GM12878 (cell line): ENCODE data around the gene FBXO33. TPM values are rescaled to one million over a fixed set of nuclear protein-coding genes. Genes with fewer than 3 reads are reported as not detected.

Experiments used
- CUX1 ChIP-seq: IDR thresholded peaks from 2 replicates; pipeline ENCODE4 v1.6.1; 2012; ENCODE audit warnings: improper control_type of control experiment, low read depth, low read length; ENCODE audit not compliant: insufficient replicate concordance
- HDGF ChIP-seq: fragments of 450-650 bp; IDR thresholded peaks from 2 replicates; pipeline ENCODE4 v1.6.1; 2016; ENCODE audit warnings: antibody characterized with exemption
- NFXL1 ChIP-seq: fragments of 450-650 bp; IDR thresholded peaks from 2 replicates; pipeline ENCODE4 v1.6.1; 2017; ENCODE audit warnings: antibody characterized with exemption, mild to moderate bottlenecking, borderline replicate concordance
- REST ChIP-seq: IDR thresholded peaks from 2 replicates; pipeline ENCODE4 v1.6.1; 2012; ENCODE audit warnings: mild to moderate bottlenecking, low read depth, low read length
- SKIL ChIP-seq: fragments of 450-650 bp; IDR thresholded peaks from 2 replicates; pipeline ENCODE4 v1.6.1; 2017; ENCODE audit warnings: mild to moderate bottlenecking, low read depth, inconsistent platforms; ENCODE audit not compliant: poor library complexity, severe bottlenecking
- polyA plus RNA-seq, 11 experiments: library from polyadenylated mRNA; depleted of rRNA in 4 of 11; unstranded in 6 of 11; stranded (reverse) in 5 of 11; fragments of >200 nt; fragmentation: Nextera tagmentation in 4 of 11; fragmentation: Illumina TruSeq in 1 of 11; extraction: Ambion mirVana in 4 of 11; extraction: Trizol in 1 of 11; gene quantifications; 1 replicate in 1 of 11; 2 replicates in 10 of 11; pipeline versions ENCODE4 v1.2.1 to v1.2.3, GENCODE V29; 2011 to 2016; ENCODE audit warnings: inconsistent platforms in 2 of 11, missing spikeins in 2 of 11, low read depth in 1 of 11
- total RNA-seq, 4 experiments: library from RNA; depleted of rRNA in 3 of 4; stranded (reverse); fragments of >200 nt in 3 of 4; fragmentation: Illumina TruSeq in 1 of 4; extraction: Trizol in 1 of 4; gene quantifications; 2 replicates each; pipeline versions ENCODE4 v1.2.1 to v1.2.3, GENCODE V29; 2013 to 2021
- TF ChIP-seq, protein P1 (sequence below): fragments of 450-650 bp; IDR thresholded peaks from 2 replicates; pipeline ENCODE4 v1.6.1; 2017; ENCODE audit warnings: mild to moderate bottlenecking
- TF ChIP-seq, protein P2 (sequence below): fragments of 450-650 bp; formaldehyde crosslinking; IDR thresholded peaks from 2 replicates; pipeline ENCODE4 v1.4.0; 2020; ENCODE audit warnings: mild to moderate bottlenecking, moderate library complexity

FBXO33 gene
- total and polyA plus RNA-seq, 10 of the 15 experiments (the other 5 are each of a cell fraction or from before 2014, with no cell fraction given), result 4.7 to 56.9 (median 19.6) TPM

- TF ChIP-seq, protein P1, sequence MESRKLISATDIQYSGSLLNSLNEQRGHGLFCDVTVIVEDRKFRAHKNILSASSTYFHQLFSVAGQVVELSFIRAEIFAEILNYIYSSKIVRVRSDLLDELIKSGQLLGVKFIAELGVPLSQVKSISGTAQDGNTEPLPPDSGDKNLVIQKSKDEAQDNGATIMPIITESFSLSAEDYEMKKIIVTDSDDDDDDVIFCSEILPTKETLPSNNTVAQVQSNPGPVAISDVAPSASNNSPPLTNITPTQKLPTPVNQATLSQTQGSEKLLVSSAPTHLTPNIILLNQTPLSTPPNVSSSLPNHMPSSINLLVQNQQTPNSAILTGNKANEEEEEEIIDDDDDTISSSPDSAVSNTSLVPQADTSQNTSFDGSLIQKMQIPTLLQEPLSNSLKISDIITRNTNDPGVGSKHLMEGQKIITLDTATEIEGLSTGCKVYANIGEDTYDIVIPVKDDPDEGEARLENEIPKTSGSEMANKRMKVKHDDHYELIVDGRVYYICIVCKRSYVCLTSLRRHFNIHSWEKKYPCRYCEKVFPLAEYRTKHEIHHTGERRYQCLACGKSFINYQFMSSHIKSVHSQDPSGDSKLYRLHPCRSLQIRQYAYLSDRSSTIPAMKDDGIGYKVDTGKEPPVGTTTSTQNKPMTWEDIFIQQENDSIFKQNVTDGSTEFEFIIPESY, result no peak
- no peak for TF ChIP-seq REST
- TF ChIP-seq, protein P2, sequence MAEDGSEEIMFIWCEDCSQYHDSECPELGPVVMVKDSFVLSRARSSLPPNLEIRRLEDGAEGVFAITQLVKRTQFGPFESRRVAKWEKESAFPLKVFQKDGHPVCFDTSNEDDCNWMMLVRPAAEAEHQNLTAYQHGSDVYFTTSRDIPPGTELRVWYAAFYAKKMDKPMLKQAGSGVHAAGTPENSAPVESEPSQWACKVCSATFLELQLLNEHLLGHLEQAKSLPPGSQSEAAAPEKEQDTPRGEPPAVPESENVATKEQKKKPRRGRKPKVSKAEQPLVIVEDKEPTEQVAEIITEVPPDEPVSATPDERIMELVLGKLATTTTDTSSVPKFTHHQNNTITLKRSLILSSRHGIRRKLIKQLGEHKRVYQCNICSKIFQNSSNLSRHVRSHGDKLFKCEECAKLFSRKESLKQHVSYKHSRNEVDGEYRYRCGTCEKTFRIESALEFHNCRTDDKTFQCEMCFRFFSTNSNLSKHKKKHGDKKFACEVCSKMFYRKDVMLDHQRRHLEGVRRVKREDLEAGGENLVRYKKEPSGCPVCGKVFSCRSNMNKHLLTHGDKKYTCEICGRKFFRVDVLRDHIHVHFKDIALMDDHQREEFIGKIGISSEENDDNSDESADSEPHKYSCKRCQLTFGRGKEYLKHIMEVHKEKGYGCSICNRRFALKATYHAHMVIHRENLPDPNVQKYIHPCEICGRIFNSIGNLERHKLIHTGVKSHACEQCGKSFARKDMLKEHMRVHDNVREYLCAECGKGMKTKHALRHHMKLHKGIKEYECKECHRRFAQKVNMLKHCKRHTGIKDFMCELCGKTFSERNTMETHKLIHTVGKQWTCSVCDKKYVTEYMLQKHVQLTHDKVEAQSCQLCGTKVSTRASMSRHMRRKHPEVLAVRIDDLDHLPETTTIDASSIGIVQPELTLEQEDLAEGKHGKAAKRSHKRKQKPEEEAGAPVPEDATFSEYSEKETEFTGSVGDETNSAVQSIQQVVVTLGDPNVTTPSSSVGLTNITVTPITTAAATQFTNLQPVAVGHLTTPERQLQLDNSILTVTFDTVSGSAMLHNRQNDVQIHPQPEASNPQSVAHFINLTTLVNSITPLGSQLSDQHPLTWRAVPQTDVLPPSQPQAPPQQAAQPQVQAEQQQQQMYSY (CRISPR knock-in tag), result no peak
- TF ChIP-seq NFXL1, result no peak
- no peak for TF ChIP-seq CUX1
- peak; percentile 96 for TF ChIP-seq SKIL
- no peak for TF ChIP-seq HDGF
Observed at GRCh38 chr14:39432179-39432618, at the start of gene FBXO33 (continued).
